ENCODE data around the gene EIF3L.
A peak's percentile ranks its signal among the peaks of the same experiment; 100 is the strongest.

The EIF3L gene

GRCh38 chr22:37824674-37825641 lies 24.3 kb upstream of the EIF3L start:
- no peak for TF ChIP-seq ZNF274 (IDR thresholded peaks at IDR 0.05; ENCODE audit: low read depth, low read length)
- peak overlapping the region; percentile 2; the same call in 1 of the 2 replicates for H3K4me3 ChIP-seq (ENCODE audit: low read length)

GRCh38 chr22:37827056-37827455 lies 22.2 kb upstream of the EIF3L start:
- no peak for TF ChIP-seq ZNF274 (IDR thresholded peaks at IDR 0.05; ENCODE audit: low read depth, low read length)
- no peak overlapping the region for H3K4me3 ChIP-seq (ENCODE audit: low read length)

GRCh38 chr22:37830093-37830842 lies 19.0 kb upstream of the EIF3L start:
- TF ChIP-seq ZNF274 (IDR thresholded peaks at IDR 0.05; ENCODE audit: low read depth, low read length): no peak
- H3K4me3 ChIP-seq (ENCODE audit: low read length): no peak overlapping the region

GRCh38 chr22:37831472-37831871 lies 17.7 kb upstream of the EIF3L start:
- no peak for TF ChIP-seq ZNF274 (IDR thresholded peaks at IDR 0.05; ENCODE audit: low read depth, low read length)
- H3K4me3 ChIP-seq (ENCODE audit: low read length): no peak overlapping the region

- no peak for TF ChIP-seq ZNF274 (IDR thresholded peaks at IDR 0.05; ENCODE audit: low read depth, low read length)
- no peak overlapping the region for H3K4me3 ChIP-seq (ENCODE audit: low read length)
Measured at GRCh38 chr22:37832022-37832857, 17.0 kb upstream of the EIF3L start.

- no peak overlapping the region for H3K4me3 ChIP-seq (ENCODE audit: low read length)
- no peak for TF ChIP-seq ZNF274 (IDR thresholded peaks at IDR 0.05; ENCODE audit: low read depth, low read length)
Measured at GRCh38 chr22:37842015-37842793, 7.0 kb upstream of the EIF3L start.

- no peak for TF ChIP-seq ZNF274 (IDR thresholded peaks at IDR 0.05; ENCODE audit: low read depth, low read length)
- peak overlapping the region; percentile 95 for H3K4me3 ChIP-seq (ENCODE audit: low read length)
Measured at GRCh38 chr22:37843741-37844089, 5.5 kb upstream of the EIF3L start.

- H3K4me3 ChIP-seq (ENCODE audit: low read length): peak overlapping the region; percentile 68
- TF ChIP-seq ZNF274 (IDR thresholded peaks at IDR 0.05; ENCODE audit: low read depth, low read length): no peak
Measured at GRCh38 chr22:37844904-37845329, 4.3 kb upstream of the EIF3L start.

GRCh38 chr22:37846433-37846832 lies 2.8 kb upstream of the EIF3L start:
- no peak overlapping the region for H3K4me3 ChIP-seq (ENCODE audit: low read length)
- TF ChIP-seq ZNF274 (IDR thresholded peaks at IDR 0.05; ENCODE audit: low read depth, low read length): no peak

GRCh38 chr22:37848587-37849088 lies 581 bp upstream of the EIF3L start:
- no peak for TF ChIP-seq ZNF274 (IDR thresholded peaks at IDR 0.05; ENCODE audit: low read depth, low read length)
- H3K4me3 ChIP-seq (ENCODE audit: low read length): peak overlapping the region; percentile 95

GRCh38 chr22:37850801-37851200 lies 1.6 kb downstream of the EIF3L start:
- no peak overlapping the region for H3K4me3 ChIP-seq (ENCODE audit: low read length)
- TF ChIP-seq ZNF274 (IDR thresholded peaks at IDR 0.05; ENCODE audit: low read depth, low read length): no peak

- H3K4me3 ChIP-seq (ENCODE audit: low read length): no peak overlapping the region
- TF ChIP-seq ZNF274 (IDR thresholded peaks at IDR 0.05; ENCODE audit: low read depth, low read length): no peak
Measured at GRCh38 chr22:37852418-37852817, 3.2 kb downstream of the EIF3L start.

- H3K4me3 ChIP-seq (ENCODE audit: low read length): no peak overlapping the region
- TF ChIP-seq ZNF274 (IDR thresholded peaks at IDR 0.05; ENCODE audit: low read depth, low read length): no peak
Measured at GRCh38 chr22:37854946-37855345, 5.7 kb downstream of the EIF3L start.

Data from GM08714 (cell line).